Activated naive CD8-positive, alpha-beta T cell treated with anti-CD3 and anti-CD28 coated beads, Interleukin-2, amount 50 U/mL, for 16 hours (primary cell): ENCODE data around the gene AHI1.

Experiments
- DNase-seq: peaks from one replicate; pipeline ENCODE4 v3.0.0-alpha.2; 2020; ENCODE audit warnings: low read depth, low spot score

The AHI1 gene

DNA sequence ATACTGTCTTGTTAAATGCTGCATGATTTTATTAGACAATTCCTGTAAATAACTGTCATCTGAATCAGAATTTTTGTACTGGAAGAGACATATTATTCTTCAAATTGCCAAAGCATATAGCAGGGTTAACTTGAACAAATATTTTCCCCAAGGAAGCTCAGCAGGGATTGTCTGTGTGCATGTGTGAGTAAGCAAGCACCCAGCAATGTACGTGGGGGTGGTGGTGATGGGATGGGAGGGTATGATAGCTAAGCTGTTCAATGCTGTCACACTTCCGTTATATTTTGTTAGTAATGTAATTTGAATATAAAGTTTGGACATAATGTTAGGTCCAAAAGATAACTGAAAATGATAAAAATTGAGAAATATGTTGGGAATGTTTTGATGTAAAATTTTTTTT is 198.3 kb downstream of the AHI1 start:
- no peak for DNase-seq

DNA sequence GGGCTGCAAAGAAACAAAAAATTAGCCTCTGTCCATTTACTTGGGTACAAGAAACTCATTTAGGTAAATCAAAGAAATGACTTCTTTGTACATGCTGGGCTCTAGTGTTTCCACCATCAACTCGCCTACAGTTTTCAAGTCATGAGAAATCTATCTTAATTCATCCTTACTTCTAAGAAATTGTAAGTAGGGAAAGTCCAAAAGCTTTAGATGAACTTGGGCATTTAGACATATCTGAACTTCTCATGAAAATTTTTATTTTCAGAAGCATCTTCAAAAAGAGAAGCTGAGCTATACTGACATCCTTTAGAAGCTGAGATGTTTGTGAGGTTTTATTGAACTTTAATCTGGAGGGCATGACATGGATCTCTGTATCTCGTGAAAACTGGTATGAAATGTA is 199.1 kb downstream of the AHI1 start:
- DNase-seq, result no peak

DNA sequence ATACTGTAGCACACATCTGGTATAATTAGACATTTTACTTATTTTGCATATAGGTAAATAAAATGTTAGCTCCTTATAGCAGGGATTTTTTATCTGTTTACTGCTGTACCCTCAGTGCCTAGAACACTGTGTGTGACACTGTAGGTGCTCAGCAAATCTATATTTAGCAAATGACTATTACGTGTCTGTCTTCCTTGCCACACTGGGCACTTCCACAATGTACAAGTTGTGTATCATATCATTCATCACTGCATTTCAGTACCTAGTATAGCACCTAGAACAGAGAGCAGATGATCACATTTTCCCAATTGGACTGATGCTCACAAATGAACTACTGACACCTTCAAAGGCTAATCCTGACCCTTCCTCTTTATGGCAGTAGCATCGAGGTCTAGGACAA is 200.8 kb downstream of the AHI1 start:
- no peak for DNase-seq

DNA sequence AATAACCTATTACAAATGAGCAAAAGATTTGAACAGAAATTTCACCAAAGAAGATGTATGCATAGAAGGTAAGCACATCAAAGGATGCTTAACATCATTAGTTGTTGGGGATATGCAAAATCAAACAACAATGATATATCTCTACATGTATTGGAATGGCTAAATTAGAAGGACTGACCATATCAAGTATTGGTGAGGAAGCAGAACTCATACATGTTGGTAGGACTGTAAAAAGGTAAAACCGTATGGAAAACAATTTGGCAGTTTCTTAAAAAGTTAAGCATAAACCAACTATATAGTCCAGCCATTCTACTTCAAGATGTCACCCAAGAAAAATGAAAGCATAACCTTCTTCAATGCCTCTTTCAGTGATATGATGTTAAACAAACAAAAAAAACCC is 202.5 kb downstream of the AHI1 start:
- no peak for DNase-seq

DNA sequence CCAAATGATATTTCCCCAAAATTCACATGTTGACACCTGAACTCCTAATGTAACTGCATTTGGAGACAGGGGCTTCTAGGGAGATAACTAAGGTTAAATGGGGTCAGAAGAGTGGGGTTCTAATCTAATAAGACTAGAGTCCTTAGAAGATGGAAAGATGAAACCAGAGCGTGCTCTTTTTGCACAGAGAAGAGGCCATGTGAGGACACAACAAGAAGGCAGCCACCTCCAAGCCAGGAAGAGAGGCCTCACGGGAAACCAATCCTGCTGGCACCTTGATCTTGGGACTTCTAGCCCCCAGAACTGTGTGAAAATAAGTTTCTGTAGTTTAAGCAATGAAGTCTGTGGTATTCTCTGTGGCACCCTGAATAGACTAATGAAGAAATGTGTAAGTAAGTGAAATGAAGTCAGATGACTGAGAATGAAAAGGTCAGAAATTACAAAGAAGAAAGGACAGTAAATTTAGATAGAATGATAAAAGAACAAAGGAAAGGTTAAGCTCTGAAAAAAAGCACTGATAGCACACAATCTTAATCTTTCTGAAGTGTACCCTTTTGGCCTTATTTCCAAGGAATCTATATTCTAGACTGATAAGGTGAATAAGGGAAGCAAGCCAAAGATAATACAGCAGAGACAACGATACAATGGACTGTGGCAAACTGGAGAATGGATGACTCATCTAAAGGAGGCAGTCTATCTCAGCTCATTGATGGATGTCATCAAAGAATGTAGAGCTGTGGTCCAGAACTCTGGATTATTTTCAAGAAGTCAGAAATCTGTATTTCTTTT is 206.1 kb downstream of the AHI1 start:
- no peak for DNase-seq

DNA sequence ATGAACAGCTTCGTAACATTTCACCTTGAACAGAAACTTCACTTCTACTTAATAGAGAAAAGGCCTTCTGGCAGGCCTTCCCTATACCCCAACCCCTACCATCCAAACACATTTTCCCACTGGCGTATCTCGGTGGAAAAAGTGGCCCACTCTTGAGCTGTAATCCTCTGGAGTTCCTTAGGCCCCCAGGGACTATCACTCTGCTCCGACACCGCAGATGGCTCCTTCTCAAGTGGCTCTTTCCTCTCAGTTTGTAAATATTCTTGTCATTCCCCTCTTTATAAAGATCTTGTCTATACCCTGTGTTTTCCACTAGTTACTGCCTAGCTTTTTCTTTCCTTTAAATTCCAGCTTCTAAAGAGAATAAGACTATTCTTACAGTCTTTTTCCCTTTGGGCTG is 207.7 kb downstream of the AHI1 start:
- DNase-seq, result no peak

DNA sequence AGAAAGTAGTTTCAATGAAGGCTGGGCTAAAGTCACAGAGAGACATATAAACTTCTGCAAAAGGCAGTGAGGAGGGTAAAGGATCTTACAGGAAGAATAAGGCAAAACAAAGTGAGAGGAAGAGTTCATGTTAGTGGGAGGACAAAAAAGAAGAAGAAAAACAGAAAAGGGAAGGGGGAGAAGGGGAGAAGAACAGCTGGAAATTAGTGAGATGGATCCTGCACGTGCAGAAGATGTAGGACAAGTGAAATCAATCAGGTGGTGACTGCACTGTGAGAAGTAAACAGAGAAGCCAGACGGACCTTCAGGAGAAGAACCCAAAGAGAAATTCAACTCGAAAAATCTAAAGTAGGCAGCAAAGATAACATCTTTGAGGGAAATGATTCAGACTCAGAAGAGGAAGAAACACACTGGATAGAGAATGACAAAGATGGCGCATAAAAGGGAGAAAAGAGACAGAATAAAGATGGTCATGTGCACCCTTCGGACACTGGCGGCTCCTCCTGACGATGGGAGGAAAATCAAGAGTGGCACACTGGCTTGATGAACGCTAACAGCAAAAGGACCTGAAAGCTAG is 210.5 kb downstream of the AHI1 start:
- DNase-seq, result no peak

DNA sequence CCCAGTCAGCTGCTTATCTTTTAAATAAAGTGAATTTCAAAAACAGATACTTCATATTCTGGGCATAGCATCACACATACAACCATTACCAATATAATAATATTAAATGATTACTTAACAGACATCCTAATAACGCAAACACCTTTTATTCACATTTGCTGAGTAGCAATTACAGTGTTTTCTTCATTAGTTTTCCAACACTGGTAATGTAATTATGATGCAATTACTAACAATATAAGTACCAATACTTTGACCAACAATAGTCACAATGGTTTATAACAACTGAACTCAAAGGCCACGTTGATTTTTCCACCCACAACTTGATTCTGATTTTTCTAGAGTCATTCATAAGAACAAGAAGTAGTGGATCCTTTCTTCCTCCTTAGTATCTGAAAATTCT is 212.4 kb downstream of the AHI1 start:
- DNase-seq, result no peak

DNA sequence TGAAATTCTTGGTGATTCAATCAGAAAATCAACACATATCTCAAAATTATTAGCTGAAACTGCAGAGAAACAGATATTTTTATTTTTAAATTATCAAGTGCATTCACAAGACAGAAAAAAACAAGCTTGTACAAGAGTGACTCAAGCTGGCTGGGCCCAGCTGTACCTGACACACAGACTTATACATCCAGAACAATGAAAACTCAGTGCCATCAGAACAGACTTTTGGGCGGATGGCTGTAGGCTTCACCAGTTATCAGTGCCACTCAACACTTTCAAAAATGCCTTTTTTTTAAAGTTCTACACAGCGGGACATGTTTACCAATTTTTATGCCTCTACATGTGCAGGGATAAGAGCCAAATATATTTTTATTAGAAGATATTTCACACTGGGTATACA is 213.6 kb downstream of the AHI1 start:
- no peak for DNase-seq

DNA sequence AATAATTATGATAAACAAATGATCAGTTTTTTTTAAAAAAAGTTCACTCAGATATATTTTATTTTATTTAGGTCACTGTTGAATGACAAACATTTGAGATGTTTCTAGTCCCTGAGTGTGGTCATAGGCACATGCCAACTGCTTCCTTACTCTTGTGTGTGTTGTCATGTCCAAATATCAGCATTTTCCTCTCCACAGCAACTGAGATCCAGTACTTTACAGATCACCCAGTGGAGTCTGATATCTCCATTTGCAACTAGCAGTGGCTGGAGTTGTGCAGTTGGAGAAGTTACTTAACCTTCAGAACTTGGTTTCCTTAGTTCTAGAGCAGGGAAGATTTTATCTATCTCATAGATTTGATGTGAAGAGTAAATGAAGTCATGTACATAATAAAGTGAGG is 215.1 kb downstream of the AHI1 start:
- no peak for DNase-seq

DNA sequence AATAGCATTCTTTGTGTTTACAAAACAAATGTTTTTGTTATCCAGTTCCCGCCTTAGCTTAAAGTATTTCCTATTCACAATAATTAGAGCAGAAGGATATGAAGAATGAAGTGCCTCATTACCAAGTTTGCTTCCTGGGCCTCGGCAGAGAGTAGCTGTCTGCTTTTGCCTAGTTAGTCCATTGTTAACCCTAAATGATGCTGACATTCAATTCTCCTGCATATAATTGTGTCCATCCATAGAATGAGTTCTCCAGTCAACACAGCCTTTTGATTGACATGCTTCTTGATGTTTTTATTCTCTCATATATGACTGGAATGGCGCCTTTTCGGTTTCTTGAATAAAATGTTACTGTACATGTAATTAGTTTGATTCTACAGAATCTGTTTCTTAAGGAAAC is 215.6 kb downstream of the AHI1 start:
- no peak for DNase-seq

DNA sequence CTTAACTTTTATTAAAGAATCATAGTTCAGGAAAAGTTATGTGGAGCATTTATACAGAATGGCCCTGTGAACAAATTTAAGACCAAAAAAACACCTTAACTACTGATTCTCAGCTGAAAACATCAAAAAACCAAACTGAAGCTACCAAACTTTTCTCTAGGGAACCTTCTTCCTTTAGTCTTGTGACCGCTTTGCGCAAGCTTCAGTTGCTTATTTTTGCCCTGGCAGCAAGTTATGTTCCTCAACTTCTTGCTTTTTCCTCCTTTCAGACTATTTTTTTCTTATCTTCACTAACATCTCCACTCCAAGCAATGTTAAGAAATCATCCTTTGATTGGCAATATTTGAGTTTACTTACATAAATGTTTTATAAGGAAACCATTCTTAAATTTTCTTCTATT is 216.3 kb downstream of the AHI1 start:
- DNase-seq, result no peak

DNA sequence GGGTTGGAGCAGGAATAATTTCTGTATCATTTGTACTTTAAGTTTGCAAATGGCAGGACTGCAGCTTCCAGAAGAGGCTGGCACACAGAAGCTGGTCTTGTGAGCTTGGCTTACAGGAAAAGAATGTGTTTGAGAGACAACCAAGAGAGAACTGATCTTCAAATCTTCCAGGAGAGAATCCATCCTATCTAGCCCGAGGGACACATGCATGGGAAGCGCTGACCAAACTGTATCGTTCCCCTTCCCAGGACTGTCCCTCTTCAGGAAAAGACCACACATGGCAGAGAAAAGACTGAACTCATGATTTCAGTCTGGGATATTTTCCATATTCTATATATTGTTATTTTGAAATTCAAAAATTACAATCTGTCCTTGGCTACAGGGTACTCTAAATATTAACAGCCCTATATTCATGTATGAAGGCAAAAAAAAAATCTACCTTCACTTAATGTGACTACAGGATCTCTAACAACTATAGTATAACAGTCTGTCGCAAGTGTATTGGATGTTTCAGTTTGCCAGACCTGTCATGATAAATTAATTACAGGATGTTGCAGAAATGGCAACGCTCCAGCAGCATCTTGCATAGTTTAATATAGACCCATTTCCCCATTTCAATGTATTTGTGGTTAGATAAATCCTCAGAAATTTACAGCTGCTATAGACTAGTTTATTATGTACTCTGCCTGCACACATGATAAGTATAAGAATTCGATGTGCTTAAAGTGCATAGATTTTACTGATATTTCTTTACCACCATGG is 217.0 kb downstream of the AHI1 start:
- no peak for DNase-seq

DNA sequence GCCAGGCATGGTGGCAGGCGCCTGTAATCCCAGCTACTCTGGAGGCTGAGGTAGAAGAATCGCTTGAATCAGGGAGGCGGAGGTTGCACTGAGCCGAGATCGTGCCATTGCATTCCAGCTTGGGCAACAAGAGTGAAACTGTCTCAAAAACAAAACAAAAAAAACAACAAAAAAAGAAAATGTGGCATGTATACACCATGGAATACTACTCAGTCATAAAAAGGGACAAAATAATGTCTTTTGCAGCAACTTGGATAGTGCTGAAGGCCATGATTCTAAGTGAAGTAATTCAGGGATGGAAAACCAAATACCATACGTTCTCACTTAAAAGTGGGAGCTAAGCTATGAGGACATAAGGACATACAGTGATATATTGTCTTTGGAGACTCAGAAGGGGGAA is 220.1 kb downstream of the AHI1 start:
- DNase-seq, result no peak

DNA sequence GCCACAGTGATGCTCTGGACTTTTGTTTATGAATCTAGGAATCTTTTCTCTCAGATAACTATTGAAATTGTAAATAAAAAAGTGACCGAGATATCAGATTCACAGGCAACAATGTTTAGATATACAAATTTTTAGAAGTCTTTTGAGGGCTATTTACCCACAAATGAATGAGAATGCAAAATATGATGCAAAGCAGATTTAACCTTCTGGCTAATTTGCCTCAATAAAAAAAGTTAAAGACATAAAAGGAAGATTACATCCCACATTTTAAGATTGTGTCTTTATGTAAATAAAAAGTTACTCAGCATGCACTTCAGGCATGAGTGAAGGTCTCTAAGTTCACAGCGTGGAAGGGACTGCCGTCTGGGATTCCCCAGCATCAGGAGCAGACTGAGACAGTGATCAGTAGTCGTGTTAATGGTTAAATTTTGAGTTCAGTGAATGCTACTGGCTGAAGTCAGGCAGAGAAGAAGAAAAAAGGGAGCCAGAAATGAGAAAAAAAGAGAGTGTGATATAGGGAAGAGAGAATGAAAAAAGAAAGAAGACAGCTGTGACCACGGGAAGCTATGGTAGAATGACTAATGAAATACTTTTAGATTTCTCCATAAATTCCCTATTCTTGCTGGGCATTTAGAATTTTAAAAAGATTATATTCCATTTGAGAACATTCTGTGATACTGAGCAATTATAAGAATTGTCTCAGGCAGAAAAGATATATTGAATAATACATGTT is 222.8 kb downstream of the AHI1 start:
- no peak for DNase-seq

DNA sequence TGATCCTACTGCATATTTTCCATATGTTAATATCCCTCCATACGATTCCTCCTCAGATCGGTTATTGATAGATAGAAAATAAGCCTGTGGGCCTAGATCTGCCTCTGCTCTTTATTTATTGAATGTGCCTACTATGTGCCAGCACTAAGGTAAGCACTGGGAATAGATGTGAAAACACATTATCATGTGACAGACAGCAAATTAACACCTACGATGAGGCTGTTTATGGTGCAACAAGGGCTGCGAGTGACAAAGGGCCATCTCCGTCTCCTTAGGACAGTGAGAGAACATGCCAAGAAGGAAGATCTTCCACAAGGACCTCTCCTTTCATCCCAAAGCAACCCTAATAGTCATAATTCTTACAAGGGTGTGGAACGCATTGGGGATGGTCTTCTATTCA is 225.9 kb downstream of the AHI1 start:
- DNase-seq, result no peak

DNA sequence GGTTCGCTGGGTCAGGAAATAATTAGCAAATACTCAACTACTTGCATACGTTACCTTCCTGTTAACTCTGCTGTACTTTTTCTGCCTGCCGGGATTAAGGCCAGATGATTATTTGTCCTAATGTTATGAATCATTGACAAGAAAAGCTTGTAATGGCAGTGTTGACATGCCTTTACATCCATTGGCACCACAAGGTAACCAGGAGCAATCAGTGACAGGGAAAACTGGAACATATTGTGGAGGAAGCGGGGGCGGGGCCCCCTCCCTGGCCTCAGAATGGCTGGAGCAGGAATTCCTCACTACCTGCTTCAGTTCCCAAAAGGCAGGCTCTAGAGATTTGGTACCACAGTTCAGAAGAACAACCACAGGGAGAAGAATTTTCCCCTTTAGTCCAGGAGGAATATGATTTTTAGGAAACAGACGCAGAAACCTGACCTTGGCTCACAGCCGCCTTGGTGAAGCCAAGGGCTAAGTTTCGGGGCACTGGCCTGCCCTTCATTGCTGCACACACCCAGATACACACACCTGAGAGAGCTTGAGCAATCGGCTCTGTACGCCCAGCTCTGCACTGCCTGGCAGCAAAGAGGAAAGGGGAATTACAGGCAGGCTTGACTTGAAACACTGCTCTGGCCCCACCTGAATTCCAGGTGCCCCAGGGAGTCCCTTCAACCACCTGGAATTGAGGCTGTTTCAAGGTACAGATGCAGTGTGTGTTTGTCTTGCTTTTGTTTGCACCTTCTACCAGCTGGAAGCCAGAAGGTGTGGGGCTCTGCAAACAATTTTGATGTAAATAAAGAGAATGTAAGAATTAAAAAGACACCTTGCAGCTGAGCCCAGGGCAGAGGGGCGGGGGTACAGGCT is 226.6 kb downstream of the AHI1 start:
- DNase-seq, result no peak

DNA sequence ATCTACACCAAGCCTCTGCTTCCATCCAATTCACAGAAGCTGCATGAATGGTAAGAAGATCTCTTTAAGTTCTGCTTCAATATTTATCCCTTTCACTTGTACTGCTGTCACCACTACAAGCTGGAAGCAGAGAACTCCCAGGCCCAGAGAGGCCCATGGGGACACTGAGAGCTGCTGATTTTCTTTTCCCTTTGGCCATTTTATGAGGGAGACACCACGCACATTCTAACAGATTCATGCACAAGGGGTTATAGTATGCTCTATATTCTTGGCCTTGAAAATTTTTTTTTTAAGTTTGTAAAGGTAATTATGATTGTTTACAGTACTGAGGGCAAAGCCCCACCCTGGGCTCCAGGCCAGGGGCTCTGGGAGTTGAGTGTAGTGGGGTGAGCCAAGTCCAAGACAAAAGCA is 228.1 kb downstream of the AHI1 start:
- no peak for DNase-seq

DNA sequence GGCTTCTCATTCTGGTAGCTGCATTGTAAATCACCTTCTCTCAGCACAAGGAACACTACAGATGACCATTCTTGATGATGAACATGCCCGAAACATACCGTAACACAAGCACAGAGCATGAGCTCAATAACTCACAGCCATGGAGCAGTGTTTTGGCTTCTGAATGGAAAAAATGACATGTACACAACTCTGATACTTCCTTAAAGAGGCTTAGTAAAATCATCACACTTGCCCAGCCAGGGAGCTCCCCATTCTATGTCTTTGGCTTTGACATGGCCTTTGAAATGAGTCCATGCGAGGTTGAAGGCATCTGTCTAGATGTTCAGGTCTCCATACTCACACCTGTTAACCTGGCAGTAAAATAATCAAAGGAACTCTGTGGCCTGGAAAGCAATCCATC is 228.8 kb downstream of the AHI1 start:
- DNase-seq, result no peak

DNA sequence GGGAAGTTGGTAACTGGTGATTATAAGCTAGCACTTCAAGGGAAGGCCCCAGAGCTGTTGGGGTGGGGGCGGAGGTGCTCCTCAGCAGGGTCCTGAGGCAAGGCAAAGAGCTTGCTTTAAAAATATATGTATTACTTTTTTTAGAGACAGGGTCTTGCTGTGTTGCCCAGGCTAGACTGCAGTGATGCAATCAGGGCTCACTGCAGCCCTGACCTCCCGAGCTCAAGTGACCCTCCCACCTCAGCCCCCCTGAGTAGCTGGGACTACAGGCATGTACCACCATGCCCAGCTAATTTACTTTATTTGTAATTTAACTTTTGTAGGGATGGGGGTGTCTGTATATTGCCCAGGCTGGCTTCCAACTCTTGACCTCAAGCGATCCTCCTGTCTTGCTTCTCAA is 229.3 kb downstream of the AHI1 start:
- no peak for DNase-seq

DNA sequence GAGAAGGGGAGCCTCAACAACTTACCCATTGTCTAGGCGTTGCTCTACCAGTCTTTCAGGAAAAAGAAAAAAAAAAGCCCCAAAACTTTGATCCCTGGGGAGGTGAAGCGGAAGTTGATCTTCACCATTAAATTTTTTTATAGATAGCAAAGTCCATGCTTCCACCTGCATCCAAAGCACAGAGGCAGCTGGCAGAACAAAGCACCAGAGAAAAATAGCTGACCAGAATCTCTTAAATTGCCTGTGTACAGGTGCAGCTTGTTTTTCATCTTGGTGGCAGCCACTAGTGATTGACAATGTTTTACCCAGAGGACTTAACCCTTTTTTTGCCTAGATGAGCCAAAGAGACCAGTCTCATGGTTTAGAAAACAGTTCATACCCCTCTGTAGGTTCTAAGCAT is 230.5 kb downstream of the AHI1 start:
- no peak for DNase-seq
